ENCODE results near the gene MAMLD1. TPM values are rescaled to one million over a fixed set of nuclear protein-coding genes. Genes with fewer than 3 reads are reported as not detected.

Gene MAMLD1
- total RNA-seq, 3 donors from 2014 or later (not counting 1 experiment from before 2014, with no cell fraction given), result 0.23 to 1.1 (median 0.45) TPM

DNA sequence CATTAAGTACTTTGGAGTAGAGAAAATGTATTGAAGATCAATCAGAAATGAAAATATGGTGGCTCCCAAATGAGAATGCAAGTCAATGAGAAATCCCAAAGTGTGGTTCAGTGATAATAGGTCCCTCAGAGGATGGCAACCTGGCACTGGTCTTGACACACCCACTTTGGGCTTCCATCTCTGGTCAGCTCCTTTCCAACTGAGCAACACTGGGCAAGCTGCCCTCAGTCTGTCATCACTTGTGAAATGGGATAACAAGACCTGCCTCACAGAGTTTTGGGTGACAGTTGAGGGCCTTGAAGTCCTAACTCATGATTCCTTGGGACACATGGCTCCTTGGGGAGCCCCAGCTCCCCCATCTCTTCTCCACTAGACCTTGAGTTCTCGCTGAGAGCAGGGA is 29.0 kb upstream of the MAMLD1 start:
- no peak overlapping the region for H3K4me3 ChIP-seq (ENCODE audit: low read length)
- intact Hi-C loops (cut with micrococcal nuclease), result no loop called here
- H3K4me1 ChIP-seq (ENCODE audit: control insufficient read depth, insufficient read depth, low read length), result no peaks in the 10 kb centered on the region
- H3K36me3 ChIP-seq (ENCODE audit: control insufficient read depth, insufficient read depth, low read length), result no peaks in the 10 kb centered on the region
- TF ChIP-seq, protein P1, sequence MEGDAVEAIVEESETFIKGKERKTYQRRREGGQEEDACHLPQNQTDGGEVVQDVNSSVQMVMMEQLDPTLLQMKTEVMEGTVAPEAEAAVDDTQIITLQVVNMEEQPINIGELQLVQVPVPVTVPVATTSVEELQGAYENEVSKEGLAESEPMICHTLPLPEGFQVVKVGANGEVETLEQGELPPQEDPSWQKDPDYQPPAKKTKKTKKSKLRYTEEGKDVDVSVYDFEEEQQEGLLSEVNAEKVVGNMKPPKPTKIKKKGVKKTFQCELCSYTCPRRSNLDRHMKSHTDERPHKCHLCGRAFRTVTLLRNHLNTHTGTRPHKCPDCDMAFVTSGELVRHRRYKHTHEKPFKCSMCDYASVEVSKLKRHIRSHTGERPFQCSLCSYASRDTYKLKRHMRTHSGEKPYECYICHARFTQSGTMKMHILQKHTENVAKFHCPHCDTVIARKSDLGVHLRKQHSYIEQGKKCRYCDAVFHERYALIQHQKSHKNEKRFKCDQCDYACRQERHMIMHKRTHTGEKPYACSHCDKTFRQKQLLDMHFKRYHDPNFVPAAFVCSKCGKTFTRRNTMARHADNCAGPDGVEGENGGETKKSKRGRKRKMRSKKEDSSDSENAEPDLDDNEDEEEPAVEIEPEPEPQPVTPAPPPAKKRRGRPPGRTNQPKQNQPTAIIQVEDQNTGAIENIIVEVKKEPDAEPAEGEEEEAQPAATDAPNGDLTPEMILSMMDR (IDR thresholded peaks at IDR 0.05), result no peak
- no peak for ATAC-seq
- no peak overlapping the region for H3K27ac Mint-ChIP-seq
- no peak overlapping the region for H3K4me3 Mint-ChIP-seq
- H3K27me3 ChIP-seq (ENCODE audit: control insufficient read depth, insufficient read depth, low read length), result no peaks in the 10 kb centered on the region
- no peak for DNase-seq
- H3K4me1 Mint-ChIP-seq, result peaks cover 0 to 8% of the 10 kb centered on the region in 2 donors
- H3K27me3 Mint-ChIP-seq (ENCODE audit: low read depth in 2 of 2), result no peaks in the 10 kb centered on the region
- no peaks in the 10 kb centered on the region for H3K9me3 ChIP-seq (ENCODE audit: control insufficient read depth, insufficient read depth, low read length)
- H3K27ac ChIP-seq (ENCODE audit: low read length), result no peak overlapping the region
- no peaks in the 10 kb centered on the region for H3K9me3 Mint-ChIP-seq
- no CpG with 5 or more reads among the region's 1 CpG for WGBS (ENCODE audit: insufficient coverage)
- H3K36me3 Mint-ChIP-seq, result no peaks in the 10 kb centered on the region

DNA sequence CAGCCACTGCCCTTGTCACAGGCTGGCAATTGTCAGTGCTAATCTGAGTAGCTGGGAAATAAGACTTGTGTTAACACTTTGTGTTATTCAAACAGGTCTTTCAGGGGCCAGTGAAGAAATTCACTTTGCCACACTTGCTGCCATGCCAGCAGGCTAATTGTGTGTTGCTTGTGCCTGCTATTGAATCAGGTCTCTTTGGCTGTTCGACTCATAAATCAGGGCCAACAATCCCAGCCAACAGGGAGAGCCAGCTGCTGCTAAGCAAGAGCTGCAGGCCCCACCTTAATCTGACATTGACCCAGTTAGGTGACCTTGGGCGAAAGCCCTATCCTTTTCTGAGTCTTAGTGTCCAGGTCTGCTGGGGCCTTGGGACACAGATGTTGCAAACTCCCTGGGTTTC is 28.1 kb upstream of the MAMLD1 start:
- H3K9me3 Mint-ChIP-seq, result no peaks in the 10 kb centered on the region
- H3K36me3 ChIP-seq (ENCODE audit: control insufficient read depth, insufficient read depth, low read length), result no peaks in the 10 kb centered on the region
- no peaks in the 10 kb centered on the region for H3K4me1 ChIP-seq (ENCODE audit: control insufficient read depth, insufficient read depth, low read length)
- peaks cover 0 to 8% of the 10 kb centered on the region in 2 donors for H3K4me1 Mint-ChIP-seq
- H3K27ac ChIP-seq (ENCODE audit: low read length), result no peak overlapping the region
- H3K27me3 ChIP-seq (ENCODE audit: control insufficient read depth, insufficient read depth, low read length), result no peaks in the 10 kb centered on the region
- DNase-seq, result no peak
- H3K27ac Mint-ChIP-seq, result no peak overlapping the region
- no peaks in the 10 kb centered on the region for H3K27me3 Mint-ChIP-seq (ENCODE audit: low read depth in 2 of 2)
- H3K4me3 Mint-ChIP-seq, result no peak overlapping the region
- intact Hi-C loops (cut with micrococcal nuclease), result no loop called here
- no peak overlapping the region for H3K4me3 ChIP-seq (ENCODE audit: low read length)
- TF ChIP-seq, protein P1 (IDR thresholded peaks at IDR 0.05), result no peak
- no peaks in the 10 kb centered on the region for H3K9me3 ChIP-seq (ENCODE audit: control insufficient read depth, insufficient read depth, low read length)
- H3K36me3 Mint-ChIP-seq, result no peaks in the 10 kb centered on the region
- 100% methylated on average over 2 of the region's 2 CpGs for WGBS (ENCODE audit: insufficient coverage)
- no peak for ATAC-seq

DNA sequence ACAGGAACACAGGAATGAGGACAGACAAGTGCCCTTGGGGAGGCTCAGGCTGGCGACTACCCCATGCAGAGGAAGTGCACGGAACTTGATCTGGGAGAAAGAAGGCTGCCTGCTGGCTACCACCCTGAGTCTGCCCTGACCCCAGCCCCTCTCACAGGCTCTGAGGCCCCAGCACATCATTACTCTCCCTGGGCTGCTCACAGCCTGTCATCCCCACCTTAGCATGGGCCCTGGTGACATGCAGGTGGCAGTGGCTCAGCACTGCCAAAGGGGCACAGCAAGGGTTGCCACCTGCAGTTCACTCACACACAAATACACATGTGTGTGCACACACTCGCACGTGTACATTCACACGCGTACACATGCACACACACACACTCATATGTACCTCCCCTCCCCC is 26.1 kb upstream of the MAMLD1 start:
- WGBS (ENCODE audit: insufficient coverage), result 93% methylated on average over 6 of the region's 6 CpGs

DNA sequence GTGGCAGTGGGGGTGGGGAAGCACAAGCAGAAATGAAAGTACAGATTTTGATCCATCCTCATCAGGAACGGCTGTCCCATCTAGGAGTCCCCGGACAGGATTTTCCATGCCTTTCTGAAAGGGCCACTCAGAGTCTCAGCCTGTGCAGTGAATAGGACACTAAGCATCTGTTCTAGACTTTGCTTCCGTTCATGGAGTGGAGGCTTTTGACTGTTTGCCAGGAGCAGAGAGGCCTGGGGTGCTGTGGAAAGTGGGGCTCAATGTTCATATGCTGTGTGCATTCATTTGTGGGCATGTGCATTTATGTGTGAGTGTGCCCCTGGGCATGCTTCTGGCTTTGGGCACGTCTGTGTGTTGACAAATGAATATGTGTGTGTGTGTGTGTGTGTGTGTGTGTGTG is 25.6 kb upstream of the MAMLD1 start:
- H3K36me3 Mint-ChIP-seq, result no peaks in the 10 kb centered on the region
- H3K9me3 Mint-ChIP-seq, result no peaks in the 10 kb centered on the region
- H3K27me3 ChIP-seq (ENCODE audit: control insufficient read depth, insufficient read depth, low read length), result no peaks in the 10 kb centered on the region
- H3K4me1 Mint-ChIP-seq, result peaks cover 0 to 8% of the 10 kb centered on the region in 2 donors
- no peak overlapping the region for H3K4me3 ChIP-seq (ENCODE audit: low read length)
- no peak overlapping the region for H3K27ac Mint-ChIP-seq
- 75% methylated on average over 4 of the region's 4 CpGs for WGBS (ENCODE audit: insufficient coverage)
- DNase-seq (no peak), ATAC-seq (no peak)
- intact Hi-C loops (cut with micrococcal nuclease), result no loop called here
- no peaks in the 10 kb centered on the region for H3K9me3 ChIP-seq (ENCODE audit: control insufficient read depth, insufficient read depth, low read length)
- H3K4me3 Mint-ChIP-seq, result no peak overlapping the region
- no peaks in the 10 kb centered on the region for H3K36me3 ChIP-seq (ENCODE audit: control insufficient read depth, insufficient read depth, low read length)
- no peak overlapping the region for H3K27ac ChIP-seq (ENCODE audit: low read length)
- TF ChIP-seq, protein P1 (IDR thresholded peaks at IDR 0.05), result no peak
- H3K4me1 ChIP-seq (ENCODE audit: control insufficient read depth, insufficient read depth, low read length), result no peaks in the 10 kb centered on the region
- H3K27me3 Mint-ChIP-seq (ENCODE audit: low read depth in 2 of 2), result no peaks in the 10 kb centered on the region

More for the DNA sequence above, 26.1 kb upstream of the MAMLD1 start:
- no peak for DNase-seq
- Mint-ChIP-seq H3K36me3 (no peaks in the 10 kb centered on the region), H3K9me3 (no peaks in the 10 kb centered on the region), H3K4me1 (peaks cover 0 to 8% of the 10 kb centered on the region in 2 donors), H3K27ac (no peak overlapping the region), H3K27me3 (ENCODE audit: low read depth in 2 of 2) (no peaks in the 10 kb centered on the region), H3K4me3 (no peak overlapping the region)
- no peak overlapping the region for H3K27ac ChIP-seq (ENCODE audit: low read length)
- no peaks in the 10 kb centered on the region for H3K27me3 ChIP-seq (ENCODE audit: control insufficient read depth, insufficient read depth, low read length)
- TF ChIP-seq, protein P1 (IDR thresholded peaks at IDR 0.05), result no peak
- H3K4me1 ChIP-seq (ENCODE audit: control insufficient read depth, insufficient read depth, low read length), result no peaks in the 10 kb centered on the region
- H3K9me3 ChIP-seq (ENCODE audit: control insufficient read depth, insufficient read depth, low read length), result no peaks in the 10 kb centered on the region
- no peak for ATAC-seq
- no peaks in the 10 kb centered on the region for H3K36me3 ChIP-seq (ENCODE audit: control insufficient read depth, insufficient read depth, low read length)
- H3K4me3 ChIP-seq (ENCODE audit: low read length), result no peak overlapping the region
- intact Hi-C loops (cut with micrococcal nuclease), result no loop called here

All from natural killer cell (primary cell).